CMK (cell line): ENCODE results near the gene MSI2.

Experiments used
- DNase-seq: peaks from one replicate; pipeline ENCODE4 v3.0.0-alpha.2; 2010; ENCODE audit warnings: low read depth

Gene MSI2

DNA sequence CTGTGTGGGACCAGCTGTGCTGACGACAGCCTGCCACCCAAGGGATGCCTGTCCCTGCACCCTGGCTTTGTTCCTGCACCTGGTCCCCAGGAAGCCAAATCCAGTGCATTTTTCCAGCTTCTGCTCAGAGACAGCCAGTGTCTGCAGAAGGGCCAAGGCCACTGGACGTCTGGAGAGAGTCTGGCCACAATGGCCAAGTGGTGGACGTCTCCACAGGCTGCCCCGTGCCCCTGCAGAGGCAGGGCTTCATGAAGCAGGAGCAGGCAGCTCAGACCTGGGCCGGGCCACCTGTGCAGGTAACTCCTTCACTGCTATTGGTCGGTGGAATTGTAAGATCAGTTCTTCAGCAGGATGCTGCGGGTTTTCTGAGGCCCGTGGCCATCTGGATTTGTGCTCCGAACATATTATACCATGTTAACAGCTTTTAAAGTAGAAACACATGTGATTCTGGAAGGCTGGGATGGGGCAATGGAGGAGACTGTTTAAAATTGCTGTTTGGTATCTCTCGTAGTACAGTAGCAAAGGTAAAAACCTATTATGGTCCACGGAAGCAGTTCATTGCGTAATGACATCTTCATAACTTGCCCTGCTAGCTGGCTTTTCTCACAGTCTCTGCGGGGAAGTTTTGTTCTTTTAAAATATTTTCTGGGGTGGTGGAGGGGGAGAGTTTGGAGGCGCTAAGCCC is 303.5 kb downstream of the MSI2 start:
- no peak for DNase-seq

DNA sequence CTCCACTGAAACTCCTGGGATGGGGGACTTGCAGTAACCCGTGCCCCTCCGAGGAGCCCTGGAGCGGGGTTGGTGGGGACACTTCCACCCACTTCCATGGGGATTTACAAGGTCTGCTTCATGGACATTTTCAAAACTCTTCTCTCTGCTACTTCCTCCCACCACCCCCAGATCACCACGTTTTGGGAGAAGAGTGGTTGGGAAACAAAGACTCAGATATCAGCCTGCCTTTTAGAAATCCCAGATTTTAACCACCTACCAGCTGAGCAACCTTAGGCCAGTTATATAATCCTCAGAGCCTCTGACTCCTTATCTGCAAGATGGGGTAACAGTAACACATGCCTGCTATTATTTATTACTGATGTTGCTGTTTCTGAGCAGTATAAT is 304.0 kb downstream of the MSI2 start:
- no peak for DNase-seq

DNA sequence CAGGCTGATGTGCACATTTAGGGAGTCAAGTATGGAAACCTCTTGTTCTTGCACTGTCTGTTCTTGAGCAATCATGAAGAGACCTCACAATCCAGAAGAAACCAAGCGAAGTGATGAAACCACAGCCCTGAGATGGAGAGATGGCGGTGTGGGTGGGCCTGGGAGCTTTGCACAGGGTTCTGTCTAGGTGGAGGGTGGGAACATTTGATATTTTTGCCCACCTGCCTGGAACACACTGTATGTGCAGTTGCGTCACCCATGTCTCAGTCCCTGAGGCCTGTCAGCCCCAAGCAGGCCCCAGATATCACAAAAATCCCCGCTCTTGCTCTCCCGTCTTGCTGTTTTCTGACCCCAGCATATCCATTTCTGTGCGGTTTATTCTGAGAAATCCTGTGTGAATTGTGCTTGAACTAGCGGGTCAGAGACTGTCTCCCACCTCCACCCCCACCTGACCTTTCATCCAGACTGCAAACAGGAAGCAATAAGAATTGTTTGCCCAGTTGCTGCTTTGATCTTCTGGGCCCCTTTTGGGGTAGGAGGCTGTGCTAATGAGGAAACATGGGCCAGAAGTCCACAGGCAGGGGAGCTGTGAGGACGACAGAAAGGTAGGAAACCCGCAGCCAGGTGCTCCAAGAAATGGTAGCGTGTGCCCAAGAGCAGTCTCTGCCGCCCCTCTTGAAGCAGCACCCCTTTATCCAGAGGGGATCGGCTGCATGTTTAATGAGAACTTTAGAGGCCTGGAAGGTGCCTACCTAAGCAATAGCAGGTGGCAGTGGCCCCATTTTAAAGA is 304.9 kb downstream of the MSI2 start:
- no peak for DNase-seq

DNA sequence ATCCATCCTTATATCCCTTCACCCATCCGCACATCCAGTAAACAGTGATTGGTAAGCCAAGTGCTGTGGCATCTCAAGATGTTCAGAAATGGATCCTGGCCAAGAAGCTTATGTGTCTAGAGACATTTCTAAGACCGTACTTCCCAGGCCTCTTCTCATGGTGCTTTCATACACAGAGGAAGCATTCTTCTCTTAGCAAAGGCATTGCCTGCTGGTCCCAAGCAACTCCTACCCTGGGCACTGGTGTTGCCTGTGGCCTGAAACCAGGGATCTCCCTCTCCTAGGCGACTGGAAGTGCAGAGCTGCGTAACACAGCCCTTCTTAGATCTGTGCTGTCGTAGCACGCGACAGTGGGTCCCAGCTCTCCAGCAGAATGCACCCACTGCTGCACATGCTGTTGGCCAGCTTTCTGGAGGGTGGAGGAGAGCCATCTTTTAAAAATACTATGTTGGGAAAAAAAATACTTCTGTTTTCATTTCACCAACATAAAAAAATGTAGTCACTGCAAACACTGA is 305.9 kb downstream of the MSI2 start:
- DNase-seq: no peak

DNA sequence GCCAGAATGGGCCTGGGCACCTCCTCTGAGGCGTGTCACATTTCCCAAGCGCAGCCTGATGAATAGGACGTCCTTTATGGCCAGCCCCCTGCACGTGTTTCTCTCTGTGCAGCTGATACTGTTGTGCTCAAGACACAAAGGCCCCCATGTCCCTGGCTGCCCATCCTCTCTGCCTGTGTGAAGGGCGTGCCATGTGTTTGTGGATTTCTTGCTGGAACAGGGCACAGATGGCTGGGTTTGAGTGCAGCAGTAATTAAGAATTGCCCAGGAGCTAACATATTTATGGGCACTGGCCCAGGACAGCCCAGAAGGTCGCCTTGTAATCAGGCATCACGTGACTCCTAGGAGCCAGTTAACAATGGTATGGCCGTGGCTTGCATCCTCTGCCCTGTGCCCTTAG is 307.6 kb downstream of the MSI2 start:
- no peak for DNase-seq

DNA sequence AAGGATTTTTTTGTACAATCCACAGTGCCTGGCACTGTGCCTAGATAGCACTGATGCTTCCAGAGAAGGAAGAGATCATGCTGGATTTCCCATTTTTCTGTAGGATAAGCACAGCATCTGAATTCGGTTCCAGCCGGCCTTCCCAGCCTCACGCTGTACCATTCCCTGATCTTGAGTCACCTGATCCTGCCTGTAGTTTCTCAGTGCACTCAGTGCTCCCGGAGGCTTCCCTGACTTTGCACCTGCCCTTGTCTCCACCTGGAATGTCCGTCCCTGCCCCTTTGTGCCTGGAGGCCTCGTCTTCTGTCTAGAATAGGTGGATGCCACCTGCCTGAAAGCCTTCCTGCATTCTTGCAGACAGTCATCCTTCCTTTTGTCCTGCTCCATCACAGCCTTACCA is 308.9 kb downstream of the MSI2 start:
- DNase-seq: no peak

DNA sequence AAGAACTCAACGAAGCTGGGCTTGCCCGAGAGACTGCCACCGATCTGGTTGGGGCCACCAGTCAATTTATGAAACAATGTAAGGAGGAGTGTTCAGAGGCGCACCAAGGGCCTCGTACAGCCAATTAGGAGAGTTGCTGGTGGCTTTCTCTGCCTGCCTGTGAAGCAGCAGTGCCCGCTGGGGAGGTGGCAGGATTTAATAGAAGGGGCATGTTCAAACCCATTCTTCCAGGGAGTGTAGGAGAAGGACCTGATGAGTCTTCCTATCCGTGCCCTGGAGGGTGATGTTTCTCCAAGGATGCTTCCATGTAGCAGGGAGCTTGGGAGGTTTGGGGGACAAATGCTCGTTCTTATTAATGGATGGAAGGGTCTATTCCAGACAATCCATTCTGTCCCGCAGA is 310.4 kb downstream of the MSI2 start:
- no peak for DNase-seq

DNA sequence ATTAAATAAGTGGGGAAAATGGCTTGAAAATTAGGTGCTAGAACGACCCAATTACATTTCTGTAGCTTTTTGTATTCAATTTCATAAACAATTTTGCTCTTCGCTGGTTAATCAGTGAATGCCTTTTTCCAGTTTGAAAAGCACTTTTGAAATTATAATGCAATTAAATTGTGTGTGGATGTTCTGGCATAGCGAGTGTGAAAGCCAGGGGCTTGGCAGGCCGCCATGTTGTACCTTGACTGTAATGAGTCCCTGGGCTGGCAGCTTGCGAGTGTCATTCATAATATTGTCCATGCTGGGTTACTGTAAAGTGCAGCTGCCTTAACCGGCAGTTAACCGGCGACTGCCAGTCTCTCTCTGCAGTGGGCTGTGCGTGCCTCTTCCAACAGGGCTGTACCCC is 310.9 kb downstream of the MSI2 start:
- DNase-seq: no peak

DNA sequence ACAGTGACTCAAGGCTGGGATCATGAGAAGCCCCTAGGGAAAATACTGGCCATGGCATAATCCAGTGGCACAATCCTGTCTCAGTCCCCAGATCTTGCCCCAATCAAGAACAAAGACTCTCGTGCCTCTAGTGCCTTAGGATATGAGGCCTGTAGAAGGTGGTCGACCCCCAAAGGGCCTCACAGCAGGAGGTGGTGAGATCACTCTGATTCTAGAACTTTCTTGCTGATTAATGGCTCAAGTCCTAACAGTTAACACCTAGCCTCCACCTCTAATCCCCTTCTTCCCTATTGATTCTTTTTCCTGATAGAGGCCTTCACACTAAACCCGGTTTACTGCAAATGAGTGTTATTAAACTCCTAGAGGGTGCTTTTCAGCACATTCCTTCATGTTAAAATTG is 312.0 kb downstream of the MSI2 start:
- no peak for DNase-seq

DNA sequence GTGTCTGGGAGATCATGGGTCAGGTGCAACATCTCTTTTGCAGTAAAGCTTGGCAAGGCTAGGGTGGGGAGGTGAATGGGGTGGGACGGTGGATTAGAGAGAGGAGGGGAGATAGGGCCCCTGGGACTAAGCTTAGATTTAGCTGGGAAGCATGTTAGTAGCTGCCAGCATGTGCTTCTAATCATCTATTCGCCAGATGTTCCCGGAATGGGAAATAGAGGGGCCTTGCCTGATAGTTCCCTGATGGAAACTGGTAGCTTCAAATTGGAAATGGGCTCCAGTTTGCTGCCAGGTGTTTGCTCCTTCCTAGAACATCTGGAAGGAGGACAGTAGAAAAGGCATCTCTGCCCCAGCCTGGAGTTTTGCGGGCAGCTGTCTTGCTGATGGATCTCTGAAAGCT is 312.7 kb downstream of the MSI2 start:
- no peak for DNase-seq

DNA sequence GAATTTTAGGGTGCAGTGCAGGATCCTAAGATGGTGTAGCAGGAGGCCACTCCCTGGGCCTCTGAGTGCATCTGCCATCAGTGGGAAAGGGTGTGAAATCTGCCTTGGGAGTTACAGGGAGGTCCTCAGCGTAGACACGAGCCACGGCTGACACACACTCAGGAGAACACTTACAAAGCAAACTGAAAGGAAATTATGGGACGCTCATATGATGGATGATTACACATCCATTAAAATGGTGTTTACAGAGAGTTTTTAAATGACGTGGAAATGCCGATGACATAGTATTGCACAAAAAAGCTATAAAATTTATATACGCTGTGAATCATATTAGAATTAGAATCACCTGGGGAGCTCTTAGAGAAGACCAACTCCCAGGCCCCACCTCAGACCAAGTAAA is 313.5 kb downstream of the MSI2 start:
- no peak for DNase-seq

DNA sequence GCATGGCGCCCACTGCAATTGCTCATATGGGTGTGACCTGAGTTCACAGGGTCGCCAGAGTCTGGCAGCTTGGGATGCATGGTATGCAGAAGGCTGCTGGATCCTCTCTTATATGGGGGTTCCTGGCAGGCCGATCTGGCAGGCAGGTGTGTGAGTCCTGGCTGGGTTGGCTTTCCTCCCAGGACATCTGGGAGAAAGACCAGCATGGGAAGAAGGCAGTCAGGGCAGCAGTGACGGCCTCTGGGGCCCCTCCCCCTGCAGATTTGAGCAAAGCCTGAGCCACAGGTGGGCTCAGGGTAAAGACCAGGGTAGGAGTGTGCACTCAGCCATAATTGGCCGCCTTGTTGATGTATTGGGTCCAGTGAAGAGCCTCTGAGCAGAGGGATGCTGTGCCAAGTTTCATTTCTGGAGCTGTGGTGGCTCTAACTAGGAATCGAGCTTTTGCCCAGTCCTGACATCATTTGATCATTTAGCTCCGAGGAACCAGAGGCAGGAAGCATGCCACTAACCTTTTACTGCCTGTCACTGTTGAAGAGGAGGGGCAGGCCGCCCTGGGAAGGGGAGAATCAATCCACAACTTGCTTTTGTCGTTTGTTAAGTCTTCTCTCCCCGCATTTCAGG is 314.5 kb downstream of the MSI2 start:
- no peak for DNase-seq

DNA sequence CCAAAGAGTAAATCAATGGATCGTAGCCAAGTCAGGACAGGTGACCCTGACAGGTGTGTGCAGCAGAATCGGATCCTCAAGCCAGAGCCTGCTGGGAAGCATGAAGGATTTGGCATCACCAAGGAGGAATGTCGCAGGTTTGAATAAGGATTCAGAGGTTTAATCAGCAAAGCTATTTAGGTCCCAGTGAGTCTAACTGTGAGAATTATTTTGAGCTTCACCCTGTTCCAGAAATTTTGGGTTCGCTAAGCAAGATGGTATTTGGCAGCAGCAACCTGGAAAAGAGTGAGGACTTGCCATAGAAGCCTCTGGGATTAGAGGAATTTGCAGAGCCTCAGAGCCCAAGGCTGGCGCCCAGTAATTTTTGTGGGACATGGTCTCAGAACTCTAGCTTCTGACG is 315.7 kb downstream of the MSI2 start:
- no peak for DNase-seq

DNA sequence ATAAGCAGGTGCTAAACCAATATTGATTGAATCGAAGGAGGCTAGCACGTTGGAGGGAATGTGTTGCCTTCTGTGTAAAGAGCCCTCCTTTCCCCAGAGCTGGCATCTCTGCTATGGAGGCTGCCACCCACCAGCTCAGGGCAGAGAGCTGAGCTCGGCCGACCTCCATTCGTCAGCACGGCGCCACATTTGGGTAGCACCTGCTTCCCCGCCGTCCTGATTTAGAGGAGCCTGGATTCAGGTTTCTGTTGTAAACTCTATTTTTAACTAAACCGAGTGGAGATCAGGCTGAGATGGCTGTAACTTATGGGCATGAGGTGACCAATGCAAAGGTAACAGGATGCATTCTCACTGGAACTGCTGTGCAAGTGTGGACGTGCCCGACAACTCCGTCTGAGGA is 316.3 kb downstream of the MSI2 start:
- DNase-seq: no peak

DNA sequence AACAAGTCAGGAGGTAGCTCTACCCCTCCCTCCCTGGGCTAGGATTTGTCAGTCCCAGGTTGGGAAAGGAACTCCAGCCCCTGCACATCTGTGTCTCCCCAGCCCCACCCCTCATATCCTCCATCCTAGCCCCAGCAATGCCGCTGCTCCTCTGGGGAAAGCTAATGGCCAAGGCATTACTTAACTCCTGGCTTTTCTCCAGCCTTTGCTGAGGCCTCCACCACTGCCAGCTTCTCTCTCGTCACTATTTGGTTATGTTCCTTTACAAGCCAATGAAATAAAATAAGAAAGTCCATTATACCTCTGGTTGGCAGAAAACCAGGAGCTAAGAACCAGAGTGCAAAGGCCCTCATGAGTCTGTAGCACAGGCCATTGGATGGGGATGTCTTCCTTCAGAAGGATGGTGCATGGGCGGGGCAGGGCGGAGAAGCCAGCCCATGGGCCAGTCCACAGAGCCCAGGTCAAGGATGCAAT is 317.8 kb downstream of the MSI2 start:
- DNase-seq: no peak

DNA sequence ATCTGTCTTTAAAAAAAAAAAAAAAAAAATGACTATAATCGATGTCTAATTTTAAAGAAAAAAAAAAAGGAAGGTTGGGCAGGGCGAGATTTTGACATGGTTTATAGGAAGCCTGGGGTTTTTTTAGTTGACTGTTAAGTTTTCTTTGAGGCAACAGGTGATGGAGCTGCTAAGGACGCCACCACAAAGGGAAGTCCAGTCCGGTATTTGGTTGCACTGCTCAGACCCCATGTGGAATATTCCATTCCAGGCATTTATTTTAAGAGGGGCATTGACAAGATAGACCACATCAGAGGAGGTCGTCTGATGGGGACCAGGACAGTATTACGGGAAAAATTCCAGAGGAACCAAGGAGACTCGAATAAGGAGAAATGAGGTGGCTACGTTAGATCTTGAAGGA is 320.4 kb downstream of the MSI2 start:
- DNase-seq: no peak

DNA sequence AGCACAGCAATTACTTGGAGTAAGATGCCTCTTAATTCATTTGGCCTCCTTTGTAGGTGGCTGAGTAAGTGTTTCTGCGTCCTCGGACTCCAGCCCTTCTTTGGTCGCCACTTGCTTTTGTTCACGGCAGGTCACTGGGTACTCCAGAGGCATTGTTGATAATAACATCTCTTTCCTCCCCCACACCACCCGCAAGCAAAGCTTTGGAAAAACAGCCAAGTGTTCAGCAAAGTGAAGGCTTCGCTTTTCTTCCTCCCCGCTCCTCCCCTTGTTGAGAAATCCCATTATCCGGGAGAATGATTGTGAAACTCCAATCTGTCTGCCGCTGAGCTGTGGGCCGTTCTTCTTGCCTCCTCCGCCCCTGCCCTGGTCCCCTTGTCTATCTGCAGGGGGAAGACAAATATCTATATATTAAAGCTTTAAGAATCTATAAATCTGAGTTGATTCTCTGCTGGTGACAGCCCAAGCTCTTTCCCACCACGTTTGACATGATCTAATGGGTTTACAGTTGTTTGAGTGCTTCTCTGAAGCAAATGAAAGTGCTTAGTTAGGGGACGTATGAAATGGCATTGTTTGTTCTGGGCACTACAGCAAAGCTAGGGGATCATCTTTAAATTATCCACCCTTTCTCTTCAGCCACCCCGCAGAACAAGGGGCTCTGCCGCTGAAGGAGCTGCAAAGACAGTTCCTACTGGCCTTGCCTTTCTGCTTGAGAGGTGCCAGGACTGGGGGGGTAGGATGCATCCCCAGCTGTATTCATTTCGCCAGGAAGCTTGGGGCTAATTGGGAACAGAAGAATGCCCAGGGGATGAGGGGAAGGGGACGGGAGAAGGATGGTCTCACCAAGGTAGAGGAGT is 321.7 kb downstream of the MSI2 start:
- no peak for DNase-seq

DNA sequence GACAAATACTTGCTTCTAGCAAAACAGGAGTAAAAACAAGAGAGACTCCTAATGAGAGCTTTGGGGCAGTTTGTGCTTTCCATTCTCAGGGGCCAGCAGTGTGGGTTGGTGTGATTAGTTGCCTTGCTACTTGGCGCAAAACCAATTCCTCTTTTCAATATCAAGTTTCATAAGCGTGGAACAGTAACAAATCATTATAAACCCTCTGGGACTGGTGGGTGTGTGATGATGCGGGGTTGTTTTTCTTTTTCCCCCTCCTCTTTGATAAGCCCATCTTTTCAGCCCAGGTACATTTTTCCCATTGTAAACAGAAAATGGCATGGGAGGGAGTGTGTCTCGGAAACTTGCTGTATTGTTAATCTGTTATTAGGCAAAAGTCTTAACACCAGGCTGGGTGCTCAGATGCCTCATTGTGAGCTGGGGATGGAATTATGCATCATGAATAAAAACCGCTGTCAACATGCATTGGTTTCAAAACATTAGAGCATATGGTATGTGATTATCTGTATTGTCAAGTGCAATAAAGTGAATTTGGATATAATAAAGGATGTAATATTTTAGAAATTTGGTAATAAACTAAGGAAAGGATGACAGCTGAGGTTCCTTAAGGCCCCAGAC is 322.4 kb downstream of the MSI2 start:
- DNase-seq: no peak

DNA sequence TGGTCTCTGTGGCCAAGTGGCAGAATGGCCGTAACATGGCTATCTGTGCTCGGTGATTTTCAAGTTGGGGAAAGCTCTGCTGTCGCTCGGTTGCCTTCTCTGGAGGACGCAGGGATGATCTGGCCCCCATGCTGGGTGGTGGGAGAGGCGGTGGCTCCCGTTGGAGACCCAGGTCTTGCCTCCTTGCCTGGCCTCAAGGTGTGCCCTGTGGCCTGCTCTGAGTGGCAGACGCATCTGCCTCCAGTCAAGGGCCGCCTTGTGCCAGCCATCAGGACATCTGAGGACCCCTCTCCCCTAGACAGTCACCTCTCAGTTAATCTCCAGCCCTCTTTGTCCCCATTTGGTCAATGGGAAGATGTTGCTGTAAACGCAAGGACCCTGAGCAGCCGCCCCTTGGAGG is 322.9 kb downstream of the MSI2 start:
- DNase-seq: no peak

DNA sequence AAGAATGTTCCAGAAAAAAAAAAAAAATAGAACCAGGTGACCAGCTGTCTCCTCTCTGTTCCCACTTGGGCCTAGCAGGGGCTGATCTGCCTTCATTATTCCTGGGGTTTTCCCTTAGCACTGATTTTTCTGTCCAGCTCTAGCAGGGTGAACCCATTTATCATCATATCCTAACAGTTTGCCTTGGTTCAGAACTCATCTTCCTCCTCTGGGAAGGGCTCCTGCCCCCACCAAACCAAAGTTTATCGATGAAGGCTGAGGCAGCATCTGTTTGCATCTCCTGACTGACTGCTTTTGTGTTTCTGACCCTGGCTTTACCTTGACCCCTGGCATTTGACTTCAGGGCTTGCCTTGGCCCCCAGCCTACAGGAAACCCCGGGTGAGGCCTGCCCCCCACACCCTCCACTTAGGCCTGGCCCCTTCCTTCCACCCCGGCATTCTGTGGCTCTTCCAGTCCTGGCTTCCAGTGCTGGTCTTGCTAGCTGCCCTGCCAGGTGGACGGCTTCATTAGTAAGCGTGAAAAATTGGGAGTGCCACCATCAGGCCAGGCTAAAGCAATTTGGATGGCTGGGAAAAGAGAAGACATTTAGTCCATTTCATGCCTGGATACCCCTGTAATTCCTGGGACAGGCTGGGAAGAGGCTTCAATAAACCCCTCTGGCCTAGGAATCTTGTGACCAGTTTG is 323.9 kb downstream of the MSI2 start:
- no peak for DNase-seq
